ENCODE data around the gene COL6A2.

COL6A2 gene

DNA sequence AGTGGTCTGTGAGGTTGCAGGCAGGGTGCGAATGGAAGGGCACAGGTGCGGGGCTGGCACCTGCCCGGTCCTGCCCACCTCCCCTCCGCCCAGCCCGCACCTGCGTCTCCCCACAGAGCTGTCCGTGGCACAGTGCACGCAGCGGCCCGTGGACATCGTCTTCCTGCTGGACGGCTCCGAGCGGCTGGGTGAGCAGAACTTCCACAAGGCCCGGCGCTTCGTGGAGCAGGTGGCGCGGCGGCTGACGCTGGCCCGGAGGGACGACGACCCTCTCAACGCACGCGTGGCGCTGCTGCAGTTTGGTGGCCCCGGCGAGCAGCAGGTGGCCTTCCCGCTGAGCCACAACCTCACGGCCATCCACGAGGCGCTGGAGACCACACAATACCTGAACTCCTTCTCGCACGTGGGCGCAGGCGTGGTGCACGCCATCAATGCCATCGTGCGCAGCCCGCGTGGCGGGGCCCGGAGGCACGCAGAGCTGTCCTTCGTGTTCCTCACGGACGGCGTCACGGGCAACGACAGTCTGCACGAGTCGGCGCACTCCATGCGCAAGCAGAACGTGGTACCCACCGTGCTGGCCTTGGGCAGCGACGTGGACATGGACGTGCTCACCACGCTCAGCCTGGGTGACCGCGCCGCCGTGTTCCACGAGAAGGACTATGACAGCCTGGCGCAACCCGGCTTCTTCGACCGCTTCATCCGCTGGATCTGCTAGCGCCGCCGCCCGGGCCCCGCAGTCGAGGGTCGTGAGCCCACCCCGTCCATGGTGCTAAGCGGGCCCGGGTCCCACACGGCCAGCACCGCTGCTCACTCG, 34.1 kb downstream of the COL6A2 start:
- Histone ChIP-seq H2AK5ac (ENCODE audit: low read length) (no peak overlapping the region), H3K4ac (ENCODE audit: low read depth, low read length) (no peak overlapping the region), H3K4me1 (ENCODE audit: control insufficient read depth in 1 of 2, insufficient read depth in 2 of 2, low read length in 2 of 2) (peaks cover 0 to 2% of the 10 kb centered on the region in 2 experiments), H3K79me1 (ENCODE audit: low read length) (no peaks in the 10 kb centered on the region), H2BK120ac (ENCODE audit: insufficient read depth, low read length, poor library complexity) (no peak overlapping the region), H3K79me2 (ENCODE audit: control insufficient read depth, insufficient read depth, low read length, poor library complexity) (no peaks in the 10 kb centered on the region), H3K4me3 (ENCODE audit: low read depth, low read length) (no peak overlapping the region), H3K23ac (ENCODE audit: low read length) (no peak overlapping the region), H4K8ac (ENCODE audit: low read depth, low read length) (no peak overlapping the region), H3K9ac (ENCODE audit: low read length) (no peak overlapping the region), H2AFZ (ENCODE audit: insufficient read depth, low read length, poor library complexity) (no peak overlapping the region), H3K36me3 (ENCODE audit: control insufficient read depth in 1 of 2, insufficient read depth in 2 of 2, low read length in 2 of 2) (peaks cover 4 to 8% of the 10 kb centered on the region in 2 experiments), H3K4me2 (ENCODE audit: low read length) (no peak overlapping the region), H4K12ac (ENCODE audit: low read depth, low read length) (no peak overlapping the region), H3K27me3 (ENCODE audit: insufficient read depth, low read length) (no peaks in the 10 kb centered on the region), H3K14ac (ENCODE audit: low read length) (no peak overlapping the region), H3K9me3 (ENCODE audit: insufficient read depth, low read depth, low read length) (peaks cover 8% of the 10 kb centered on the region), H3K18ac (ENCODE audit: low read length) (no peak overlapping the region), H2BK5ac (ENCODE audit: low read depth, low read length, poor library complexity) (no peak overlapping the region), H2BK12ac (ENCODE audit: low read length) (no peak overlapping the region), H4K91ac (ENCODE audit: low read depth, low read length) (no peak overlapping the region), H3K27ac (ENCODE audit: low read depth, low read length) (no peak overlapping the region)
- WGBS (ENCODE audit: extremely low coverage, insufficient coverage, insufficient read length) = no CpG with 5 or more reads among the region's 85 CpGs
- no peak for DNase-seq

- Histone ChIP-seq H3K4ac (ENCODE audit: low read depth, low read length) (no peak overlapping the region), H3K36me3 (ENCODE audit: control insufficient read depth in 1 of 2, insufficient read depth in 2 of 2, low read length in 2 of 2) (no peaks in the 10 kb centered on the region), H2AFZ (ENCODE audit: insufficient read depth, low read length, poor library complexity) (no peak overlapping the region), H3K79me2 (ENCODE audit: control insufficient read depth, insufficient read depth, low read length, poor library complexity) (no peaks in the 10 kb centered on the region), H3K4me3 (ENCODE audit: low read depth, low read length) (no peak overlapping the region), H3K9ac (ENCODE audit: low read length) (no peak overlapping the region), H3K23ac (ENCODE audit: low read length) (no peak overlapping the region), H3K4me2 (ENCODE audit: low read length) (no peak overlapping the region), H3K18ac (ENCODE audit: low read length) (no peak overlapping the region), H3K79me1 (ENCODE audit: low read length) (no peaks in the 10 kb centered on the region), H3K27me3 (ENCODE audit: insufficient read depth, low read length) (no peaks in the 10 kb centered on the region), H3K27ac (ENCODE audit: low read depth, low read length) (no peak overlapping the region), H2AK5ac (ENCODE audit: low read length) (no peak overlapping the region), H2BK120ac (ENCODE audit: insufficient read depth, low read length, poor library complexity) (no peak overlapping the region), H3K9me3 (ENCODE audit: insufficient read depth, low read depth, low read length) (peaks cover 7% of the 10 kb centered on the region), H2BK12ac (ENCODE audit: low read length) (no peak overlapping the region), H2BK5ac (ENCODE audit: low read depth, low read length, poor library complexity) (no peak overlapping the region), H3K4me1 (ENCODE audit: control insufficient read depth in 1 of 2, insufficient read depth in 2 of 2, low read length in 2 of 2) (no peaks in the 10 kb centered on the region), H4K8ac (ENCODE audit: low read depth, low read length) (no peak overlapping the region), H4K91ac (ENCODE audit: low read depth, low read length) (no peak overlapping the region), H4K12ac (ENCODE audit: low read depth, low read length) (no peak overlapping the region), H3K14ac (ENCODE audit: low read length) (no peak overlapping the region)
- WGBS (ENCODE audit: extremely low coverage, insufficient coverage, insufficient read length) = no CpG with 5 or more reads among the region's 7 CpGs
- no peak for DNase-seq
Measured at GRCh38 chr21:46135782-46136395, 38.0 kb downstream of the COL6A2 start.

- no peak overlapping the region for H3K14ac ChIP-seq (ENCODE audit: low read length)
- no peak overlapping the region for H4K12ac ChIP-seq (ENCODE audit: low read depth, low read length)
- H3K27me3 ChIP-seq (ENCODE audit: insufficient read depth, low read length) = no peaks in the 10 kb centered on the region
- peaks cover 7% of the 10 kb centered on the region for H3K9me3 ChIP-seq (ENCODE audit: insufficient read depth, low read depth, low read length)
- no CpG with 5 or more reads among the region's 22 CpGs for WGBS (ENCODE audit: extremely low coverage, insufficient coverage, insufficient read length)
- no peaks in the 10 kb centered on the region for H3K79me2 ChIP-seq (ENCODE audit: control insufficient read depth, insufficient read depth, low read length, poor library complexity)
- H3K4me3 ChIP-seq (ENCODE audit: low read depth, low read length) = no peak overlapping the region
- H3K18ac ChIP-seq (ENCODE audit: low read length) = no peak overlapping the region
- no peak overlapping the region for H2BK120ac ChIP-seq (ENCODE audit: insufficient read depth, low read length, poor library complexity)
- no peak overlapping the region for H3K27ac ChIP-seq (ENCODE audit: low read depth, low read length)
- H3K23ac ChIP-seq (ENCODE audit: low read length) = no peak overlapping the region
- no peak overlapping the region for H3K9ac ChIP-seq (ENCODE audit: low read length)
- H3K79me1 ChIP-seq (ENCODE audit: low read length) = no peaks in the 10 kb centered on the region
- DNase-seq = no peak
- H4K8ac ChIP-seq (ENCODE audit: low read depth, low read length) = no peak overlapping the region
- no peak overlapping the region for H2BK12ac ChIP-seq (ENCODE audit: low read length)
- H3K4me1 ChIP-seq (ENCODE audit: control insufficient read depth in 1 of 2, insufficient read depth in 2 of 2, low read length in 2 of 2) = no peaks in the 10 kb centered on the region
- H3K4me2 ChIP-seq (ENCODE audit: low read length) = no peak overlapping the region
- no peak overlapping the region for H2AFZ ChIP-seq (ENCODE audit: insufficient read depth, low read length, poor library complexity)
- H2BK5ac ChIP-seq (ENCODE audit: low read depth, low read length, poor library complexity) = no peak overlapping the region
- H4K91ac ChIP-seq (ENCODE audit: low read depth, low read length) = no peak overlapping the region
- H3K4ac ChIP-seq (ENCODE audit: low read depth, low read length) = no peak overlapping the region
- no peaks in the 10 kb centered on the region for H3K36me3 ChIP-seq (ENCODE audit: control insufficient read depth in 1 of 2, insufficient read depth in 2 of 2, low read length in 2 of 2)
- no peak overlapping the region for H2AK5ac ChIP-seq (ENCODE audit: low read length)
Measured at GRCh38 chr21:46136739-46137349, 38.9 kb downstream of the COL6A2 start.

DNA sequence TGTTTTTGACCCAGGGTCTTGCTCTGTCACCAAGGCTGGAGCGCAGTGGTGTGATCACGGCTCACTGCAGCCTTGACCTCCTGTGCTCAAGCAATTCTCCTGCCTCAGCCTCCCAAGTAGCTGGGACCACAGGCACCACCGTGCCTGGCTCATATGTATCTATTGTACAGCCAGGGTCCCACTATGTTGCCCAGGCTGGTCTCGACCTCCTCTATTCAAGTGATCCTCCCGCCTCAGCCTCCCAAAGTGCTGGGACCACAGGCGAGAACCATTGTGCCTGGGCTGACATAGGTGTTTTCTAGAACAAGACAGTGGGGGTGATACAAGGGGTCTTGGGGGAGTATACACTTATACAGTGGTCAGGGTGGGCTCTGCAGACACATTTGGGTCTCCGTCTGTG, 40.0 kb downstream of the COL6A2 start:
- peaks cover 7% of the 10 kb centered on the region for H3K9me3 ChIP-seq (ENCODE audit: insufficient read depth, low read depth, low read length)
- no peak overlapping the region for H3K4me3 ChIP-seq (ENCODE audit: low read depth, low read length)
- H4K8ac ChIP-seq (ENCODE audit: low read depth, low read length) = no peak overlapping the region
- H2BK120ac ChIP-seq (ENCODE audit: insufficient read depth, low read length, poor library complexity) = no peak overlapping the region
- H3K9ac ChIP-seq (ENCODE audit: low read length) = no peak overlapping the region
- no peaks in the 10 kb centered on the region for H3K27me3 ChIP-seq (ENCODE audit: insufficient read depth, low read length)
- no peak for DNase-seq
- no peak overlapping the region for H3K14ac ChIP-seq (ENCODE audit: low read length)
- H3K79me1 ChIP-seq (ENCODE audit: low read length) = no peaks in the 10 kb centered on the region
- H4K91ac ChIP-seq (ENCODE audit: low read depth, low read length) = no peak overlapping the region
- no peak overlapping the region for H2AFZ ChIP-seq (ENCODE audit: insufficient read depth, low read length, poor library complexity)
- H3K18ac ChIP-seq (ENCODE audit: low read length) = no peak overlapping the region
- no peak overlapping the region for H3K27ac ChIP-seq (ENCODE audit: low read depth, low read length)
- no peak overlapping the region for H3K23ac ChIP-seq (ENCODE audit: low read length)
- no peaks in the 10 kb centered on the region for H3K36me3 ChIP-seq (ENCODE audit: control insufficient read depth in 1 of 2, insufficient read depth in 2 of 2, low read length in 2 of 2)
- H2AK5ac ChIP-seq (ENCODE audit: low read length) = no peak overlapping the region
- no peak overlapping the region for H3K4ac ChIP-seq (ENCODE audit: low read depth, low read length)
- H3K4me1 ChIP-seq (ENCODE audit: control insufficient read depth in 1 of 2, insufficient read depth in 2 of 2, low read length in 2 of 2) = no peaks in the 10 kb centered on the region
- no peak overlapping the region for H2BK12ac ChIP-seq (ENCODE audit: low read length)
- H4K12ac ChIP-seq (ENCODE audit: low read depth, low read length) = no peak overlapping the region
- no peak overlapping the region for H2BK5ac ChIP-seq (ENCODE audit: low read depth, low read length, poor library complexity)
- H3K79me2 ChIP-seq (ENCODE audit: control insufficient read depth, insufficient read depth, low read length, poor library complexity) = no peaks in the 10 kb centered on the region
- WGBS (ENCODE audit: extremely low coverage, insufficient coverage, insufficient read length) = no CpG with 5 or more reads among the region's 7 CpGs
- H3K4me2 ChIP-seq (ENCODE audit: low read length) = no peak overlapping the region
